Uterus (tissue), 2 donors: ENCODE results near the gene SMG9.

Experiments
- POLR2A ChIP-seq, 2 donors: fragments of 450-650 bp; IDR thresholded peaks; one replicate each; pipeline ENCODE4 v1.6.1; 2016; ENCODE audit warnings: antibody characterized with exemption in 2 of 2, mild to moderate bottlenecking in 1 of 2, moderate library complexity in 1 of 2
- TF ChIP-seq, protein P1 (sequence below), 4 experiments: fragments of 200-600 bp in 2 of 4; fragments of 450-650 bp in 2 of 4; sonication (generic) in 2 of 4; IDR thresholded peaks; one replicate each; pipeline ENCODE4 v1.5.1; 2016 to 2019; ENCODE audit warnings: antibody characterized with exemption in 4 of 4, mild to moderate bottlenecking in 2 of 4, moderate library complexity in 1 of 4

DNA sequence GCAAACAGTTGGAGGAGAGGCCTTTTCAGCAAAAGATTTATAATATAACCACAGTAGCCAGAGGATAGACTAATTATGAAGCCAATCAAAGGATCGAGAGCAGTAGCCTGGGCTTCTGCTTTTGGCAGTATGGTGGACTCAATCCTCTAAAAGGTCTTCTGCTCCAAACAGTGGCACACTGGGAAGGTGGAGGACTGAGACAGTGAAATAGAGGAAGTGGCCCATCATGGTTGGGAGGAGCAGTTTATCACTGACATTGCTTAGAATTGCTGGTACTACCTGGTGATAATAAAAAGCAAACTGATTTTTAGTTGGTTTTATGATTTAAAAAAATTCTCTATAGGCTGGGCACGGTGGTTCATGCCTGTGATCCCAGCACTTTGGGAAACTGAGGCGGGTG is 63.9 kb downstream of the SMG9 start:
- TF ChIP-seq, protein P1, sequence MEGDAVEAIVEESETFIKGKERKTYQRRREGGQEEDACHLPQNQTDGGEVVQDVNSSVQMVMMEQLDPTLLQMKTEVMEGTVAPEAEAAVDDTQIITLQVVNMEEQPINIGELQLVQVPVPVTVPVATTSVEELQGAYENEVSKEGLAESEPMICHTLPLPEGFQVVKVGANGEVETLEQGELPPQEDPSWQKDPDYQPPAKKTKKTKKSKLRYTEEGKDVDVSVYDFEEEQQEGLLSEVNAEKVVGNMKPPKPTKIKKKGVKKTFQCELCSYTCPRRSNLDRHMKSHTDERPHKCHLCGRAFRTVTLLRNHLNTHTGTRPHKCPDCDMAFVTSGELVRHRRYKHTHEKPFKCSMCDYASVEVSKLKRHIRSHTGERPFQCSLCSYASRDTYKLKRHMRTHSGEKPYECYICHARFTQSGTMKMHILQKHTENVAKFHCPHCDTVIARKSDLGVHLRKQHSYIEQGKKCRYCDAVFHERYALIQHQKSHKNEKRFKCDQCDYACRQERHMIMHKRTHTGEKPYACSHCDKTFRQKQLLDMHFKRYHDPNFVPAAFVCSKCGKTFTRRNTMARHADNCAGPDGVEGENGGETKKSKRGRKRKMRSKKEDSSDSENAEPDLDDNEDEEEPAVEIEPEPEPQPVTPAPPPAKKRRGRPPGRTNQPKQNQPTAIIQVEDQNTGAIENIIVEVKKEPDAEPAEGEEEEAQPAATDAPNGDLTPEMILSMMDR (IDR thresholded peaks at IDR 0.05): no peak
- TF ChIP-seq POLR2A (IDR thresholded peaks at IDR 0.05): no peak
